ENCODE results near the gene KRTAP12-1. TPM values are rescaled to one million over a fixed set of nuclear protein-coding genes. Genes with fewer than 3 reads are reported as not detected.

The KRTAP12-1 gene
- total RNA-seq, 1 donor from 2014 or later = not detected

DNA sequence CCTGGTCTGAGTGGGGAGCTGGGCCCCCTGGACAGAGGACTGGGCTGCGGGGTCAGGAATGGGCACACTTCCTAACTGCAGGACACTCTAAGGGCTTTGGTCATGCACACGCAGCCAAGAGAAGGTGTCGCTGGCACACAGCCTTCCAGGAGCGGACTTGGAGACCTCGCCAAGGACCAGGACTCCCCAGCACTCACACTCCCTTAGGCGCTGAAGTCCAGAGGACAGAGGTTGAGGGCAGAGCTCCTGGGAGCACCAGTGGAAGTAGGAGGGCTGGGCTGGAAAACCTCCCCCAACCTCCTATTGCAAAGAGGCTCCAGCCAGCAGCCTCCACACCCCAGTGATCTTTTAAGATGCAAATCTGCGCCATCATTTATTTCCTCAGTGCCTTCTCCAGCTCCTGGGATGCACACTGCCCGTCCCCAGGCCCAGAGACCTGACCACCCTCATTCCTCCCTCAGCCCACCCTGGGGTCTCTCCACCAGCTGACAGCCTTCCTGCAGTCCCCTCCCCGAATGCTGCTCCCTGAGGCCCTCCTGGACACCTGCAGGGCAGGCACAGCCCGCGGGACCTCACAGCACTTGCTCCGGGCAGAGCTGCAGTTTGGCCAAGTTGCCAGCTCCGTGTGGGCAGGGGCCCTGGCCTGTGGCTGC lies 26.4 kb upstream of the KRTAP12-1 start:
- H3K27me3 ChIP-seq (ENCODE audit: control insufficient read depth, insufficient read depth, low read length) = peaks cover 87% of the 10 kb centered on the region
- H3K4me3 ChIP-seq (ENCODE audit: low read depth, low read length) = no peak overlapping the region
- TF ChIP-seq, protein P1, sequence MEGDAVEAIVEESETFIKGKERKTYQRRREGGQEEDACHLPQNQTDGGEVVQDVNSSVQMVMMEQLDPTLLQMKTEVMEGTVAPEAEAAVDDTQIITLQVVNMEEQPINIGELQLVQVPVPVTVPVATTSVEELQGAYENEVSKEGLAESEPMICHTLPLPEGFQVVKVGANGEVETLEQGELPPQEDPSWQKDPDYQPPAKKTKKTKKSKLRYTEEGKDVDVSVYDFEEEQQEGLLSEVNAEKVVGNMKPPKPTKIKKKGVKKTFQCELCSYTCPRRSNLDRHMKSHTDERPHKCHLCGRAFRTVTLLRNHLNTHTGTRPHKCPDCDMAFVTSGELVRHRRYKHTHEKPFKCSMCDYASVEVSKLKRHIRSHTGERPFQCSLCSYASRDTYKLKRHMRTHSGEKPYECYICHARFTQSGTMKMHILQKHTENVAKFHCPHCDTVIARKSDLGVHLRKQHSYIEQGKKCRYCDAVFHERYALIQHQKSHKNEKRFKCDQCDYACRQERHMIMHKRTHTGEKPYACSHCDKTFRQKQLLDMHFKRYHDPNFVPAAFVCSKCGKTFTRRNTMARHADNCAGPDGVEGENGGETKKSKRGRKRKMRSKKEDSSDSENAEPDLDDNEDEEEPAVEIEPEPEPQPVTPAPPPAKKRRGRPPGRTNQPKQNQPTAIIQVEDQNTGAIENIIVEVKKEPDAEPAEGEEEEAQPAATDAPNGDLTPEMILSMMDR (IDR thresholded peaks at IDR 0.05; ENCODE audit: insufficient read depth, low read length, poor library complexity, severe bottlenecking) = no peak
- H3K36me3 ChIP-seq (ENCODE audit: control insufficient read depth, insufficient read depth, low read length) = no peaks in the 10 kb centered on the region
- no peak for DNase-seq (ENCODE audit: low read depth)

DNA sequence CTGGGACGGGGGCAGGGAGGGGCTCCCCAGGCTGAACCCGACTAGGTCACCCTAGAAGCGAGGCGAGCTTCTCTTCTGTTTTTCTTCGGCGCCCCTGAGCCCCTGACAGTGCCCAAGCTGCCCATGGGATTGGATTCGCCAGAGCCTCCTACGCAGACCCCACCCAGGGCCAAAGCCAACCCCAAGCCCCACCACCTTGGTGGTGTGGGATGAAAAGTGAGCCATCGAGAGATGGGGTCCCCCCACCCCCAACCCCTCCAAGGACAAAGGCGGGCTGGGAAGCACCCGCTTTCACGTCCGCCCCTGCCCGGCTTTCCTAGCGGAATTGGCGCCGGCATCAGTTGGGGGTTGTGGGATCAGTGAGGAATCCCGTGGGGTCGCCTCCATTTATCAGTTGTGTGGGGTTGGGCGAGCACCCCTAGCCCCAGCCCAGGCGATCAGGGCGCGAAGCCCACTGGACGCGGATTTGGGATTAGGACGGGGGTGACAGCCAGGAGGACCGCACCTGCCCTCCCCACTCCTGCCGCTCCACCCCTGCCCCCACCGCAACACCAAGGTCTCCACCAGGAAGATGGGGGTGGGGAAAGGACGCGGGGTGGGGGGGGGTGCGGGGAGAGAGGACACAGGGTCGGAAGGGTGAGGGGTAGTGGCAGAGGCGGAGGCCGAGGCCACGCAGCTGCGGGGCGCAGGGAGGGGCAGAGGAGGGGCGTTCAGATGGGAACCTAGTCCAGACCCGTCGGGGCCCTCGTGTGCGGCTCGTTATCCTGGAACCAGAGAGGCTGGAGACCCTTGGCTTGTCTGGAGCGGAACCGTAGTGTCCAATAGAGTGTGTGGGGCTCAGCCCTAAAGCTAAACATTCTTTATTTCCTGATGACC lies 25.0 kb upstream of the KRTAP12-1 start:
- no peaks in the 10 kb centered on the region for H3K36me3 ChIP-seq (ENCODE audit: control insufficient read depth, insufficient read depth, low read length)
- no peak for DNase-seq (ENCODE audit: low read depth)
- peaks cover 87% of the 10 kb centered on the region for H3K27me3 ChIP-seq (ENCODE audit: control insufficient read depth, insufficient read depth, low read length)
- TF ChIP-seq, protein P1 (IDR thresholded peaks at IDR 0.05; ENCODE audit: insufficient read depth, low read length, poor library complexity, severe bottlenecking) = no peak
- H3K4me3 ChIP-seq (ENCODE audit: low read depth, low read length) = no peak overlapping the region

DNA sequence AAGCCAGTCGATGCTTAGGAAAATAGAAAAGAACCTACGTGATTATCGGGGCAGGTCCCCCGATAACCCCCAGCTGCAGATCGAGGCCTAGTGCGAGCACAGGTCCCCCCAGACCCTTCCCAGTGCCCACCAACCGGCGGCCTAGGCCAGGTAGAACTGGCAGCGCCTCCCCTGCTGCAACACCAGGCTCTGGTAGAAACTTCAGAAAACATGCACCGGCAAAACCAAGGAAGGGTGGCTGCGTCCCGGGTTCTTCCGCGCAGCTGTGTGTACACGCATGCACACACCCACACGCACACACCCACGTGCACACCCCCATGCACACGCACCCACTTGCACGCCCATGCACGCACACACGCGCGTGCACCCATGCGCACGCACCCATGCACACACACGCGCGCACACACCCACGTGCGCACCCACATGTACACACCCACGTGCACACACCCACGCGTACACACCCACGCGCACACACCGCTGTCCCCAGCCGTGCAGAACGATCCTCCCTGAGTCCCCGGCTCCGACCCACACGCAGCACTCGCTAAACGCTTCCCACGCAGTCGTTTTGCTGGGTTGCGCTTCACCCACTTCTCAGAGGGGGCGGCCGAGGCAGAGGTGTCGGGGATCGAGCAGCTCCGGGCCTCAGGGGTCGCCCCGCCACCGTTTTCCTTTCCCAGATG lies 24.2 kb upstream of the KRTAP12-1 start:
- no peaks in the 10 kb centered on the region for H3K36me3 ChIP-seq (ENCODE audit: control insufficient read depth, insufficient read depth, low read length)
- TF ChIP-seq, protein P1 (IDR thresholded peaks at IDR 0.05; ENCODE audit: insufficient read depth, low read length, poor library complexity, severe bottlenecking) = no peak
- no peak for DNase-seq (ENCODE audit: low read depth)
- H3K4me3 ChIP-seq (ENCODE audit: low read depth, low read length) = no peak overlapping the region
- peaks cover 87% of the 10 kb centered on the region for H3K27me3 ChIP-seq (ENCODE audit: control insufficient read depth, insufficient read depth, low read length)

DNA sequence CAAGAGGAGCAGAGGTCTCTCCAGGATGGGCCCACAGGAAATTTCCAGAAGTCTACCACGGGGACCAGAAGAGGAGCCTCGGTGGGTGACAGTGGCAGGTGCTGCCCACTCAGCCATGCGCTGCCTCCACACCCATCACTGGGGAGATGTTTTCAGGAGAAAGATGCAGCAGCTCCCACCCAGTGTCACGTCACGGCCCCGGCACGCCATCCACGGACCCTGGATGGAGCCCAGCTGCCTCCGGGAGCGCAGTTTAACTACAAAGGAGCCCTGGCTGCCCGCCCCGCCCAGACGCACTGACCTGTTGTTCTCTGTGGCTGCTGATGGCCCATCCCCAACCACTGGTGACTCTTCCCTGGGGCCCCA lies 22.7 kb upstream of the KRTAP12-1 start:
- TF ChIP-seq, protein P1 (IDR thresholded peaks at IDR 0.05; ENCODE audit: insufficient read depth, low read length, poor library complexity, severe bottlenecking) = no peak
- Histone ChIP-seq H3K36me3 (ENCODE audit: control insufficient read depth, insufficient read depth, low read length) (no peaks in the 10 kb centered on the region), H3K4me3 (ENCODE audit: low read depth, low read length) (no peak overlapping the region), H3K27me3 (ENCODE audit: control insufficient read depth, insufficient read depth, low read length) (peaks cover 81% of the 10 kb centered on the region)
- no peak for DNase-seq (ENCODE audit: low read depth)

DNA sequence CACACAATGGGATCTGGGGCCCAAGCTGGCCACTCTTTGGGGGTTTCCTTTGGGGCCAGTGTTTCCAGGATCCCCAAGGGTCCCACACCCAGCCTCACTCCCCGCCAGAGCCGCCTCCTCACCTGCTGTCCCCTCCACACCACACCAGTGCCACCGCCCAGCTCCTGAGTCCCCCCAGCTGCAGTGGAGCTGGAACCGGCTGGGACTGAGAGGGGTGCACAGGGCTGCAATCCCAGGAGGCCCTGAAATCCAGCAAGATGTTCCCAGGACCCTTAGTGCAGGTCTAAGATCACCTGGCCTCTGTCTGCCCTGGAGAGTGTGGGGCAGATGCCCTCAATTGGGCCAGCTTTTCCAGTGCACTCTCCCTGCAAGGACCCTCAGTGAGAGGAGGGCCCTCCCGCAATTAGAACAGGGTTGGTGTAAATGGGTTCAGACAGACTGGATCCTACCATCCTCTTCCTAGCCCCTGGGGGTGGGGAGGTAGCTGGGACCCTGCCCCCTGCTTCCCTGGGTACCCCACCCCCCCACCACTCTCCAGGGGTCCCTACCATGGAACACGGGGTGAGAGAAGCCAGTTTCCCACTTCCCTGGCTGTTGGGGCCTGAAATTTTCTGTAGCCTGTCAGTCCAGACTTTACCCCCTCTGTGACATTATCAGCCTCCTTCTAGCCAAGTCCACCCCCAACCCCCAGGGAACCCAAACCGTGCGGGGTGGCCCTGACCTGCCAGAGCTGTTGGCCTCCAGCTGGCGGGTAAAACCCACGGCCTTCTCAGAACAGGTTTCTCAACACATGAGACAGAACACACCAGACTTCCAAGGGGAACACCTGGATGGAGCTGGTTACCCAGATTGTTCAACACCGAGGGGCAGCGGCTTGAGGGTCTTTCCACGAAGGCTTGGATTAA lies 22.0 kb upstream of the KRTAP12-1 start:
- peaks cover 79% of the 10 kb centered on the region for H3K27me3 ChIP-seq (ENCODE audit: control insufficient read depth, insufficient read depth, low read length)
- H3K4me3 ChIP-seq (ENCODE audit: low read depth, low read length) = no peak overlapping the region
- DNase-seq (ENCODE audit: low read depth) = no peak
- no peaks in the 10 kb centered on the region for H3K36me3 ChIP-seq (ENCODE audit: control insufficient read depth, insufficient read depth, low read length)
- TF ChIP-seq, protein P1 (IDR thresholded peaks at IDR 0.05; ENCODE audit: insufficient read depth, low read length, poor library complexity, severe bottlenecking) = no peak

Measured in kidney epithelial cell (primary cell).